IPS DF 4.7 (cell line): Measurements from ENCODE around the gene LRRN2.
"Not testable (repeated sequence)": the region's sequence is repeated elsewhere in the genome, so short reads cannot be mapped to it uniquely, and the experiment has no call there.

Source experiments
- DNase-seq: peaks from one replicate; pipeline ENCODE4 v3.0.0-alpha.2; 2013; ENCODE audit warnings: low spot score; ENCODE audit errors: extremely low read depth

LRRN2 gene

GRCh38 chr1:204633665-204634064 lies 51.9 kb downstream of the LRRN2 start:
- DNase-seq, result no peak

- DNase-seq, result no peak
Measured at GRCh38 chr1:204630132-204630905, 55.2 kb downstream of the LRRN2 start.

- DNase-seq, result not testable (repeated sequence)
Measured at GRCh38 chr1:204629459-204629858, 56.1 kb downstream of the LRRN2 start.

- no peak for DNase-seq
Measured at GRCh38 chr1:204628868-204629267, 56.7 kb downstream of the LRRN2 start.

GRCh38 chr1:204627436-204627835 lies 58.1 kb downstream of the LRRN2 start:
- DNase-seq, result no peak

- no peak for DNase-seq
Measured at GRCh38 chr1:204626381-204626780, 59.2 kb downstream of the LRRN2 start.

- no peak for DNase-seq
Measured at GRCh38 chr1:204624631-204625216, 60.8 kb downstream of the LRRN2 start.

GRCh38 chr1:204623894-204624361 lies 61.6 kb downstream of the LRRN2 start:
- DNase-seq, result no peak

- DNase-seq, result no peak
Measured at GRCh38 chr1:204623365-204623893, 62.1 kb downstream of the LRRN2 start.

- no peak for DNase-seq
Measured at GRCh38 chr1:204621996-204622395, 63.5 kb downstream of the LRRN2 start.

- DNase-seq, result no peak
Measured at GRCh38 chr1:204621396-204621795, 64.1 kb downstream of the LRRN2 start.

GRCh38 chr1:204619721-204620120 lies 65.8 kb downstream of the LRRN2 start:
- DNase-seq, result no peak

GRCh38 chr1:204618148-204618760 lies 67.3 kb downstream of the LRRN2 start:
- no peak for DNase-seq

GRCh38 chr1:204617256-204618147 lies 68.0 kb downstream of the LRRN2 start:
- DNase-seq, result no peak

- no peak for DNase-seq
Measured at GRCh38 chr1:204616641-204617040, 68.9 kb downstream of the LRRN2 start.

GRCh38 chr1:204615881-204616280 lies 69.7 kb downstream of the LRRN2 start:
- no peak for DNase-seq

GRCh38 chr1:204613636-204614035 lies 71.9 kb downstream of the LRRN2 start:
- DNase-seq, result no peak

GRCh38 chr1:204612326-204612725 lies 73.2 kb downstream of the LRRN2 start:
- DNase-seq, result no peak

GRCh38 chr1:204611036-204611435 lies 74.5 kb downstream of the LRRN2 start:
- DNase-seq, result no peak

GRCh38 chr1:204607910-204608309 lies 77.6 kb downstream of the LRRN2 start:
- DNase-seq, result no peak

- no peak for DNase-seq
Measured at GRCh38 chr1:204605791-204606190, 79.7 kb downstream of the LRRN2 start.
